Ovary (tissue), 9 donors: Measurements from ENCODE around the gene SCARF2. TPM values are rescaled to one million over a fixed set of nuclear protein-coding genes. Genes with fewer than 3 reads are reported as not detected.

Experiments used
- DNase-seq, 5 donors: peaks; one replicate each; pipeline ENCODE4 v3.0.0-alpha.2; 2019 to 2020
- H3K27ac ChIP-seq, 2 donors: fragments of 200-600 bp; one replicate each; pipeline versions ENCODE4 v1.5.1 to v1.8.0; 2019 to 2022
- H3K27me3 ChIP-seq: fragments of 200-600 bp; one replicate; pipeline ENCODE4 v1.8.0; 2022
- H3K36me3 ChIP-seq: fragments of 200-600 bp; sonication (generic); one replicate; pipeline ENCODE4 v1.5.1; 2019
- H3K4me1 ChIP-seq: one replicate; pipeline ENCODE4 v1.8.1; 2013; ENCODE audit warnings: mild to moderate bottlenecking, moderate library complexity; ENCODE audit not compliant: insufficient read depth
- H3K4me3 ChIP-seq: fragments of 200-600 bp; sonication (generic); one replicate; pipeline ENCODE4 v1.5.1; 2017
- H3K9me3 ChIP-seq, 2 donors: fragments of 200-600 bp in 1 of 2; sonication (generic) in 1 of 2; one replicate each; pipeline versions ENCODE4 v1.5.1 to v1.8.1; 2013 to 2019; ENCODE audit warnings: mild to moderate bottlenecking in 1 of 2, moderate library complexity in 1 of 2
- EP300 ChIP-seq: sonication (generic); formaldehyde crosslinking; IDR thresholded peaks from one replicate; pipeline ENCODE4 v1.6.1; 2017; ENCODE audit warnings: antibody characterized with exemption
- POLR2A ChIP-seq: fragments of 450-650 bp; IDR thresholded peaks from one replicate; pipeline ENCODE4 v1.6.1; 2017; ENCODE audit warnings: antibody characterized with exemption, mild to moderate bottlenecking, moderate library complexity
- WGBS, 3 donors: extraction: QIAGEN DNeasy Blood & Tissue Kit in 1 of 3; methylation state at CpG; one replicate each; pipeline versions ENCODE4 v1.1.5 to v1.1.7; 2013 to 2017; 5-methylcytosine and 5-hydroxymethylcytosine counted together
- intact Hi-C, 4 donors: fragments of 100-400 bp; cut with DNase I; formaldehyde crosslinking; loops; one replicate each; pipeline versions ENCODE4 v1.11.0 to v1.15.1; 2022 to 2023
- polyA plus RNA-seq, 2 donors: library from polyadenylated mRNA; stranded (reverse); fragments of 200-250 nt in 1 of 2; fragments of 350-450 nt in 1 of 2; fragmentation: Illumina TruSeq in 1 of 2; extraction: RNeasy Lipid Tissue Mini Kit (QIAGEN cat#74804) in 1 of 2; gene quantifications; one replicate each; pipeline ENCODE4 v1.2.3, GENCODE V29; 2013 to 2014
- total RNA-seq, 7 donors: library from RNA; depleted of rRNA in 2 of 7; stranded (reverse); fragments of >200 nt in 2 of 7; fragmentation: NEBNext Ultra II Directional in 3 of 7; extraction: Animal tissue kit (Norgen Biotek cat#: 25700) in 3 of 7; gene quantifications; one replicate each; pipeline versions ENCODE4 v1.1.0 to v1.2.4, GENCODE V29; 2016 to 2023
- TF ChIP-seq, protein P1 (sequence below), 3 donors: fragments of 450-650 bp in 2 of 3; fragments of 200-600 bp in 1 of 3; IDR thresholded peaks; one replicate each; pipeline versions ENCODE4 v1.5.1 to v1.8.0; 2016 to 2022; ENCODE audit warnings: antibody characterized with exemption in 3 of 3, mild to moderate bottlenecking in 1 of 3
- donor health status: DM: no; HTN: no; CAD: no; lungs with moderate emphysema.
- donor health status: DM: no; HTN: no; CAD: no.
- donor health status: Bipolar disorder and iron deficiency.
- donor health status: DM: yes; HTN: yes; CAD: no.
- donor health status: DM: no; HTN: no; CAD: no.
- donor health status: DM: yes; HTN: yes; CAD: no.

SCARF2 gene
- total and polyA plus RNA-seq, 9 donors, result 2.1 to 44.6 (median 19.9) TPM

DNA sequence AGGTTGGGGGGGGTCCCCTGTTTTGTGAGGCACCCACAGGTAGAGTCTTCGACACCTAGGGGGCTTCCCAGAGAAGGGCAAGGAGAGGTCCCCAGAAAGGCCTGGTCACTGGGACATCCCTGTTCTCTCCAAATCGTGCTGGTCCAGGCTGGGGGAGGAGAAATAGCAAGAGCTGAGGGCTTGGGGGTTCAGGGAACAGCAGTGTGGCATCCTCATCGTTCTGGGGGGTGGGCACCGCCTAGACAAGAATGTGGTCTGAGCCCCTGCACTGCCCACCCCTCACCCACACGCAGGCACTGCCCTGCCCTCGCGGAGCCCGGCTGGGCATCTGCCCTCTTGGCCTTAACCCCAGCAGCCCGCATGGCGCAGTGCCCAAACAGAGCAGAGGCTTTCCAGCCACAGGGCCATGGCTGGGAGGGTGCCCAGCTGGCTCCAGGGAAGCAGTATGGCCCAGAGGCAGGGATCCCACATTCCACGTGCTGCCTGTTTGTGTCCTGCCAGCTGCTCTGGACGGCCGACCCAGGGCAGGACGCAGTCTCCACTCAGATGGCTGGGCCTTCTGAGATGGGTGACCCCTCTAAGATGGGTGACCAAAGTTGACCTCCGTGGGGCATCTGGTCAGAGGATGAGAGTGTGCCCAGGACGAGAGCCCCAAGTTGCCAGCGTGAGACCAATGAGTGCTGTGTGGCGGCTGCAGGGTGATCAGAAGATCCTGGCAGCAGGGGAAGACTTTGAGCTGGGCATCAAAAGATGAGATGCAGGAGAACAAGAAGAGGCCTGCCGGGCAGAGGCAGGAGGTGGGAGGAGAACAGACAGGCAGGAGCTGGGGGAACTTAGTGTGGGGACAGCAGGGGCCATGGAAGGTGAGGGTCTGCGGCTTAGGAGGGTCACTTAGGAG, 14.4 kb downstream of the SCARF2 start:
- no peak for TF ChIP-seq POLR2A
- TF ChIP-seq, protein P1, sequence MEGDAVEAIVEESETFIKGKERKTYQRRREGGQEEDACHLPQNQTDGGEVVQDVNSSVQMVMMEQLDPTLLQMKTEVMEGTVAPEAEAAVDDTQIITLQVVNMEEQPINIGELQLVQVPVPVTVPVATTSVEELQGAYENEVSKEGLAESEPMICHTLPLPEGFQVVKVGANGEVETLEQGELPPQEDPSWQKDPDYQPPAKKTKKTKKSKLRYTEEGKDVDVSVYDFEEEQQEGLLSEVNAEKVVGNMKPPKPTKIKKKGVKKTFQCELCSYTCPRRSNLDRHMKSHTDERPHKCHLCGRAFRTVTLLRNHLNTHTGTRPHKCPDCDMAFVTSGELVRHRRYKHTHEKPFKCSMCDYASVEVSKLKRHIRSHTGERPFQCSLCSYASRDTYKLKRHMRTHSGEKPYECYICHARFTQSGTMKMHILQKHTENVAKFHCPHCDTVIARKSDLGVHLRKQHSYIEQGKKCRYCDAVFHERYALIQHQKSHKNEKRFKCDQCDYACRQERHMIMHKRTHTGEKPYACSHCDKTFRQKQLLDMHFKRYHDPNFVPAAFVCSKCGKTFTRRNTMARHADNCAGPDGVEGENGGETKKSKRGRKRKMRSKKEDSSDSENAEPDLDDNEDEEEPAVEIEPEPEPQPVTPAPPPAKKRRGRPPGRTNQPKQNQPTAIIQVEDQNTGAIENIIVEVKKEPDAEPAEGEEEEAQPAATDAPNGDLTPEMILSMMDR (IDR thresholded peaks at IDR 0.05), result no peak
- no peak for TF ChIP-seq EP300
- no peak overlapping the region for H3K4me3 ChIP-seq
- peak in 3 of 5 donors; percentile 53 to 74 (median 72) for DNase-seq
- H3K9me3 ChIP-seq, result no peaks in the 10 kb centered on the region
- H3K27ac ChIP-seq, result peak overlapping the region in 1 of 2 donors; percentile 22
- H3K4me1 ChIP-seq, result peaks cover 12% of the 10 kb centered on the region
- no peaks in the 10 kb centered on the region for H3K27me3 ChIP-seq
- WGBS, 3 donors, result 30 to 40% (median 37%) methylated on average over 20 of the region's 20 CpGs
- no peaks in the 10 kb centered on the region for H3K36me3 ChIP-seq
- intact Hi-C loops, result loop anchor here in 2 of 4 donors (5.0 to 10.0 kb wide), 2 partner anchors 74 to 152 kb away; partner anchors contain the start of gene KLHL22 (in 1 of the 2)

DNA sequence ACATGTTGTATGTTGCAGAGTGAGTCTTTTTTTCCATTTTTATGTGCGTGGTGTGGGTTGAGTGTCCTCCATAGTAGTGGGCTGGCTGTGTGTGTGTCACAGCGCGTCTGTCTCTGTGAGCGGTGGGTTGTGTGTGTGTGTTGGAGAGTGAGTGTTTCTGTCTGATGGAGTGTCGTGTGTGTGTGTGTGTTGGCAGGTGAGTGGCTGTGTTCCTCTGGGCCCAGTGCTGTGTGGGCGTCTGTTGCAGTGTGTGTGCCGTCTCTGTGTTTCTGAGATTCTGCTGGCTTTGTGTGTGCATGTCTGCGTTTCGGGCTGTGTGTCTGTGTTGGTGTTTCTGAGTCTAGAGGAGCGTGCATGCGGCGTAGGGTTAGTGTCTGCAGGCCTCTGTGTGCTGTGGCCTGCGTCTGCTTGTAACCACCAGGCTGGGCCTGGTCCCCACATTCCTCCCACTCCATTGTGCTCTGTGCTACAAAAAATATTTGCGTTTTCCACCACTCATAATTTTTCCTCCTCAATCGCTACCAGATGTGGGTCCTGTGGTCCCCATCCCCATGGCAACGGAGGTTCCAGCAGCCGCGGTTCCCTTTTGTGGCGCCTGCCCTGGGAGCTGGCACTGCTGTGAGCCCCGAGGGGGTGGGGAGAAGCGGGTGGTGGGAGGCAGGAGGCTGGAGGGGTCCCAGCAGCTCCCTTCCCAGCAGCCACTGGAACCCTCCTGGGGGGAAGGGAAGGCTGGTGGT, 15.2 kb downstream of the SCARF2 start:
- Histone ChIP-seq H3K27me3 (no peaks in the 10 kb centered on the region), H3K27ac (no peak overlapping the region), H3K9me3 (no peaks in the 10 kb centered on the region), H3K4me1 (peaks cover 12% of the 10 kb centered on the region), H3K36me3 (no peaks in the 10 kb centered on the region), H3K4me3 (no peak overlapping the region)
- intact Hi-C loops, result loop anchor here in 2 of 4 donors (1.0 to 10.0 kb wide), 3 partner anchors 34 to 152 kb away; partner anchors contain the start of gene KLHL22 (in 1 of the 2)
- no peak for TF ChIP-seq EP300
- TF ChIP-seq, protein P1 (IDR thresholded peaks at IDR 0.05), result no peak
- TF ChIP-seq POLR2A, result no peak
- WGBS, 3 donors, result 38 to 44% (median 41%) methylated on average over 21 of the region's 21 CpGs
- peak in 2 of 5 donors; percentile 26 to 46 for DNase-seq

DNA sequence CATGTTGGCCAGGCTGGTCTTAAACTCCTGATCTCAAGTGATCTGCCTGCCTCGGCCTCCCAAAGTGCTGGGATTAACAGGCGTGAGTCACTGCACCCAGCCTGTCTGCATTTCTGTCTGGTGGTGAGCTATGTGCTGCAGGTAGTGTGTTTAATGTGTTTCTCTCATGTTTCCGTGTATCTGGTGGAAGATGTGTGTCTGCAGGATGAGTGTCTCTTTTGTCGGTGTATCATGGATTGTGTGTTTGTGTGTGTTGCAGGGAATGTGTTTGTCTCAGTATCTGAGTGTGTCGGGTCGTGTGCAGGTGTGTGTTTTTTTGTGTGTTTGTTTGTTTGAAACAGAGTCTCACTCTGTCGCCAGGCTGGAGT, 16.1 kb downstream of the SCARF2 start:
- Histone ChIP-seq H3K4me3 (no peak overlapping the region), H3K9me3 (no peaks in the 10 kb centered on the region), H3K36me3 (no peaks in the 10 kb centered on the region), H3K27me3 (no peaks in the 10 kb centered on the region), H3K27ac (no peak overlapping the region), H3K4me1 (peaks cover 12% of the 10 kb centered on the region)
- intact Hi-C loops, result loop anchor here in 2 of 4 donors (2.0 to 10.0 kb wide), 3 partner anchors 15 to 153 kb away; partner anchors contain the start of genes KLHL22 (in 1 of the 2) and SCARF2 (in 1 of the 2)
- 84 to 91% (median 89%) methylated on average over 7 of the region's 7 CpGs for WGBS, 3 donors
- TF ChIP-seq EP300 (no peak), POLR2A (no peak)
- TF ChIP-seq, protein P1 (IDR thresholded peaks at IDR 0.05), result no peak
- peak in 1 of 5 donors; percentile 3 for DNase-seq

DNA sequence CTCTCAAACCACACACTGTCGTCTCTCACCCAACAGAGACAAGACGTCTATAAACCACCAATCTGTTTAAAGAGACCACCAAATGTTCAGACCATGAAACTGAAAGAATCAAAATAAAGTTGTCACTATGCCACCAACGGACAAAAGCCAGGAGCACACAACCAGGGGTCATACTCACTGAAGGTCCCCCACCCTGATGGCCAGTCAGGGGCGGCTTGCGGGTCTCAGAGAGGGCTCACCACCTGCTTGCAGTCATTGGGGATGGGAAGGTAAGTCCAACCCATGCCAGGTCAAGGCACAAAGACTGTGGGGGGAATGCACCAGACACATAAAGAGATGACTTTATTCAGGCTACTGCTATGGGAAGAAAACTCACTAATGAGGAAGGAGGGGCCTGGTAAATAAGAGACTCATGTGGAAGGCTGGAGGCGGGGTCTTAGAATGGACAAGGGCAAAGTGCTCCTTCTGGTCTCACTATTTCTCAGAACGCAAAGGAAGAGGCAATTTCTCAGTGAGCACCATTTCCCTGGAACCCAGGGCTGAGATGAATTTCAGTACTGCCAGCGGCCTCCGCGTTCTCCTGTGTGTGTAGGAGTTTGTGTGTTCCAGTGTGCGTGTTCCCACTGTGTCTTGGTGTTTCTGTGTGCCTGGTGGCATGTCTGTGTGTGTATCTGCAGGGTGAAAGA, 17.3 kb downstream of the SCARF2 start:
- intact Hi-C loops, result loop anchor here in 2 of 4 donors (2.0 to 10.0 kb wide), 3 partner anchors 17 to 155 kb away; partner anchors contain the start of genes KLHL22 (in 1 of the 2) and SCARF2 (in 1 of the 2)
- DNase-seq, result peak in 1 of 5 donors; percentile 20

More for the DNA sequence above, 17.3 kb downstream of the SCARF2 start:
- Histone ChIP-seq H3K4me1 (peaks cover 12% of the 10 kb centered on the region), H3K36me3 (no peaks in the 10 kb centered on the region), H3K27ac (no peak overlapping the region), H3K9me3 (no peaks in the 10 kb centered on the region), H3K4me3 (no peak overlapping the region), H3K27me3 (no peaks in the 10 kb centered on the region)
- 86 to 90% (median 89%) methylated on average over 11 of the region's 11 CpGs for WGBS, 3 donors
- TF ChIP-seq EP300, result no peak
